B cell (primary cell): ENCODE results near the gene PYCARD. TPM values are rescaled to one million over a fixed set of nuclear protein-coding genes. Genes with fewer than 3 reads are reported as not detected.
"Not testable (repeated sequence)": the region's sequence is repeated elsewhere in the genome, so short reads cannot be mapped to it uniquely, and the experiment has no call there.

Experiments
- ATAC-seq: fragments of 200-7000 bp; cut with Tn5 transposase; one replicate; pipeline ENCODE4 v1.10.0; 2021; ENCODE audit warnings: low read depth, mild to moderate bottlenecking, moderate number of reproducible peaks, moderate library complexity
- CTCF ChIA-PET: fragments of 350-600 bp; sonication (Branson Sonifier 250); formaldehyde crosslinking; loops from one replicate; lab custom pipeline; 2021; ENCODE audit warnings: antibody characterized with exemption, inconsistent platforms; lab: Charles Lee
- POLR2A ChIA-PET: fragments of 350-600 bp; sonication (Branson Sonifier 250); formaldehyde crosslinking; loops from one replicate; lab custom pipeline; 2021; ENCODE audit warnings: antibody characterized with exemption; lab: Charles Lee
- DNase-seq: peaks from one replicate; pipeline ENCODE4 v3.0.0; 2013
- H2AFZ ChIP-seq: 2 replicates; pipeline ENCODE4 v1.6.1; 2012; ENCODE audit warnings: mild to moderate bottlenecking, low read depth, low read length; ENCODE audit not compliant: insufficient read depth, poor library complexity, severe bottlenecking
- H3K27ac ChIP-seq, 2 donors: 1 replicate in 1 of 2; 2 replicates in 1 of 2; pipeline ENCODE4 v1.5.1; 2012 to 2013; ENCODE audit warnings: low read length in 2 of 2, mild to moderate bottlenecking in 2 of 2, moderate library complexity in 1 of 2
- H3K27me3 ChIP-seq, 4 experiments: fragments of 200-600 bp in 1 of 4; sonication (generic) in 1 of 4; replicated peaks in 1 of 4; 1 replicate in 2 of 4; 2 replicates in 2 of 4; pipeline versions ENCODE4 v1.6.1 to v1.7.0; 2013 to 2016; ENCODE audit warnings: low read length in 3 of 4, mild to moderate bottlenecking in 2 of 4, mixed read lengths in 1 of 4, moderate library complexity in 1 of 4; ENCODE audit not compliant: insufficient read depth in 4 of 4, control insufficient read depth in 3 of 4; ENCODE audit errors: control extremely low read depth in 1 of 4
- H3K36me3 ChIP-seq, 2 experiments: replicated peaks in 1 of 2; 1 replicate in 1 of 2; 2 replicates in 1 of 2; pipeline versions ENCODE4 v1.6.1 to v1.7.1; 2013; ENCODE audit warnings: low read length in 1 of 2; ENCODE audit not compliant: insufficient read depth in 2 of 2, control insufficient read depth in 1 of 2; ENCODE audit errors: control extremely low read depth in 1 of 2, extremely low read depth in 1 of 2
- H3K4me1 ChIP-seq, 2 donors: fragments of 200-600 bp in 1 of 2; sonication (generic) in 1 of 2; 1 replicate in 1 of 2; 2 replicates in 1 of 2; pipeline versions ENCODE4 v1.5.1 to v1.6.1; 2013 to 2017; ENCODE audit warnings: low read length in 2 of 2; ENCODE audit not compliant: control insufficient read depth in 2 of 2, insufficient read depth in 2 of 2
- H3K4me2 ChIP-seq: replicated peaks from 2 replicates; pipeline ENCODE3; 2012; ENCODE audit warnings: mild to moderate bottlenecking, low read depth, low read length; ENCODE audit not compliant: poor library complexity, severe bottlenecking
- H3K4me3 ChIP-seq, 5 experiments: fragments of 200-600 bp in 1 of 5; sonication (generic) in 1 of 5; 1 replicate in 3 of 5; 2 replicates in 2 of 5; pipeline versions ENCODE4 v1.5.1 to v1.7.0; 2011 to 2016; ENCODE audit warnings: low read length in 4 of 5, mild to moderate bottlenecking in 4 of 5, low read depth in 2 of 5, control low read depth in 1 of 5, moderate library complexity in 1 of 5; ENCODE audit not compliant: insufficient read depth in 1 of 5; ENCODE audit errors: control extremely low read depth in 1 of 5, extremely low read depth in 1 of 5
- H3K79me2 ChIP-seq: fragments of 200-600 bp; sonication (generic); one replicate; pipeline ENCODE4 v1.6.0; 2016; ENCODE audit warnings: low read length; ENCODE audit not compliant: control insufficient read depth, insufficient read depth
- H3K9ac ChIP-seq: fragments of 200-600 bp; sonication (generic); 2 replicates; pipeline ENCODE4 v1.6.1; 2017; ENCODE audit warnings: mild to moderate bottlenecking, low read length, moderate library complexity
- H3K9me3 ChIP-seq, 3 donors: one replicate each; pipeline versions ENCODE4 v1.6.1 to v1.7.1; 2013; ENCODE audit warnings: low read length in 2 of 3; ENCODE audit not compliant: control insufficient read depth in 2 of 3, insufficient read depth in 1 of 3; ENCODE audit errors: control extremely low read depth in 1 of 3
- H4K20me1 ChIP-seq: 2 replicates; pipeline ENCODE4 v1.6.0; 2012; ENCODE audit warnings: mild to moderate bottlenecking, low read length; ENCODE audit not compliant: insufficient read depth, control insufficient read depth, poor library complexity, severe bottlenecking
- H3K27ac Mint-ChIP-seq: one replicate; pipeline ENCODE4 v1.8.0; 2021; ENCODE audit warnings: mixed read lengths
- H3K27me3 Mint-ChIP-seq: one replicate; pipeline ENCODE4 v1.8.0; 2021; ENCODE audit warnings: mixed read lengths
- H3K4me1 Mint-ChIP-seq: one replicate; pipeline ENCODE4 v1.8.0; 2021; ENCODE audit warnings: mixed read lengths
- H3K4me3 Mint-ChIP-seq: one replicate; pipeline ENCODE4 v1.8.0; 2021; ENCODE audit warnings: mixed read lengths
- H3K9me3 Mint-ChIP-seq: one replicate; pipeline ENCODE4 v1.8.0; 2022; ENCODE audit warnings: mixed read lengths; ENCODE audit not compliant: insufficient read depth
- EZH2 ChIP-seq: IDR thresholded peaks from 2 replicates; pipeline ENCODE4 v1.6.1; 2012; ENCODE audit warnings: borderline replicate concordance, low read depth, mild to moderate bottlenecking, moderate library complexity, low read length; ENCODE audit not compliant: insufficient read depth, poor library complexity, severe bottlenecking
- WGBS: methylation state at CpG from one replicate; pipeline ENCODE4 v1.1.5; 2013; ENCODE audit warnings: missing lambda C conversion rate; ENCODE audit not compliant: insufficient coverage; 5-methylcytosine and 5-hydroxymethylcytosine counted together
- intact Hi-C: fragments of 100-400 bp; cut with micrococcal nuclease; formaldehyde crosslinking; loops from one replicate; pipeline ENCODE4 v1.10.0; 2022
- polyA plus RNA-seq: library from polyadenylated mRNA; depleted of rRNA; stranded (reverse); fragments of >200 nt; gene quantifications from 2 replicates; pipeline ENCODE4 v1.2.3, GENCODE V29; 2012
- total RNA-seq, 2 donors: library from RNA; stranded (reverse); fragments of 120-200 nt in 1 of 2; gene quantifications; 1 replicate in 1 of 2; 2 replicates in 1 of 2; pipeline versions ENCODE4 v1.2.3 to v1.2.4, GENCODE V29; 2013 to 2022
- TF ChIP-seq, protein P1 (sequence below): fragments of 200-600 bp; IDR thresholded peaks from one replicate; pipeline ENCODE4 v1.8.0; 2022; ENCODE audit warnings: antibody characterized with exemption, mild to moderate bottlenecking

The PYCARD gene
- total and polyA plus RNA-seq, 2 donors (not counting 1 experiment from before 2014, with no cell fraction given): 35.7 to 72.0 TPM

DNA sequence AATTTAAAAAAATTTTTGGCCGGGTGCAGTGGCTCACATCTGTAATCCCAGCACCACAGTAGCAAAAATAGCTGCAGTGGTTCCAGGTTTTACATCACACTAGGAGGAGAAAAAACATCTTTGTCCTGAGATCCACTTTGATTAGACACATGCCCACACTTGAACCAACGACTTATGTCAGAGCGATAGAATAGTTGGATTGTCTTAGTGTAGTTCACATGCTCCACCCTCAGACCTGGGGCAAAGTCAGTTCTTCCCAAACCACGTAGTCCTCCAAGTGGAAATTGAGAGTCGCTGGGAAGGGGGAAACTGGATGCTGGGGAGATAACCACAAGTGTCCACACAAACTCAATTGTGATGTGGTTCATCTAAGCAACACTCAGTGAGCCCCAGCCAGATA lies 45.8 kb upstream of the PYCARD start:
- no peaks in the 10 kb centered on the region for H4K20me1 ChIP-seq
- peaks cover 0 to 24% (median 7%) of the 10 kb centered on the region in 4 experiments for H3K27me3 ChIP-seq
- Mint-ChIP-seq H3K27ac (no peak overlapping the region), H3K27me3 (peaks cover 5% of the 10 kb centered on the region), H3K4me3 (no peak overlapping the region), H3K4me1 (peaks cover 21% of the 10 kb centered on the region), H3K9me3 (no peaks in the 10 kb centered on the region)
- H3K4me2 ChIP-seq: no peak overlapping the region
- no peak overlapping the region for H3K27ac ChIP-seq
- no peaks in the 10 kb centered on the region for H3K9me3 ChIP-seq
- no peaks in the 10 kb centered on the region for H3K36me3 ChIP-seq
- 93% methylated on average over 3 of the region's 5 CpGs for WGBS
- ChIA-PET CTCF (no interaction called here), POLR2A (no interaction called here)
- DNase-seq (no peak), ATAC-seq (no peak)
- no peak overlapping the region for H3K9ac ChIP-seq
- H2AFZ ChIP-seq: no peak overlapping the region
- H3K79me2 ChIP-seq: no peaks in the 10 kb centered on the region
- H3K4me1 ChIP-seq: peaks cover 11 to 19% of the 10 kb centered on the region in 2 donors
- TF ChIP-seq EZH2: no peak
- TF ChIP-seq, protein P1, sequence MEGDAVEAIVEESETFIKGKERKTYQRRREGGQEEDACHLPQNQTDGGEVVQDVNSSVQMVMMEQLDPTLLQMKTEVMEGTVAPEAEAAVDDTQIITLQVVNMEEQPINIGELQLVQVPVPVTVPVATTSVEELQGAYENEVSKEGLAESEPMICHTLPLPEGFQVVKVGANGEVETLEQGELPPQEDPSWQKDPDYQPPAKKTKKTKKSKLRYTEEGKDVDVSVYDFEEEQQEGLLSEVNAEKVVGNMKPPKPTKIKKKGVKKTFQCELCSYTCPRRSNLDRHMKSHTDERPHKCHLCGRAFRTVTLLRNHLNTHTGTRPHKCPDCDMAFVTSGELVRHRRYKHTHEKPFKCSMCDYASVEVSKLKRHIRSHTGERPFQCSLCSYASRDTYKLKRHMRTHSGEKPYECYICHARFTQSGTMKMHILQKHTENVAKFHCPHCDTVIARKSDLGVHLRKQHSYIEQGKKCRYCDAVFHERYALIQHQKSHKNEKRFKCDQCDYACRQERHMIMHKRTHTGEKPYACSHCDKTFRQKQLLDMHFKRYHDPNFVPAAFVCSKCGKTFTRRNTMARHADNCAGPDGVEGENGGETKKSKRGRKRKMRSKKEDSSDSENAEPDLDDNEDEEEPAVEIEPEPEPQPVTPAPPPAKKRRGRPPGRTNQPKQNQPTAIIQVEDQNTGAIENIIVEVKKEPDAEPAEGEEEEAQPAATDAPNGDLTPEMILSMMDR: no peak
- intact Hi-C loops: no loop called here
- H3K4me3 ChIP-seq: no peak overlapping the region

DNA sequence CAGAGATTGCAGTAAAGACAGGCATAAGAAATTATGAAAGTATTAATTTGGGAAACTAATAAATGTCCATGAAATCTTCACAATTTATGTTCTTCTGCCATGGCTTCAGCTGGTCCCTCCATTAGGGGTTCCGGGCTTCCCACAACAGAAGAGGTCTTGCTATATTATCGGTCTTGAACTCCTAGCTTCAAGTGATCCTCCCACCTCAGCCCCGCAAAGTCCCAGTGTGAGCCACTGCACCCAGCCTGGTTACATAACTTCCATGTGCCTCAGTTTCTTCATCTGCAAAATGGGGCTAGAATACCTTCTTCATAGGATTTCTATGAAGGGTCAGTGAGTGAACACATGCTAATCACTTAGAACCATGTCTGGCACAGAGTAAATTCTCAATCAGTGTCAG lies 43.7 kb upstream of the PYCARD start:
- no peak overlapping the region for H3K9ac ChIP-seq
- no peak overlapping the region for H3K27ac ChIP-seq
- no peak overlapping the region for H3K4me2 ChIP-seq
- ChIA-PET POLR2A (no interaction called here), CTCF (no interaction called here)
- H3K9me3 ChIP-seq: no peaks in the 10 kb centered on the region
- no peak overlapping the region for H3K4me3 Mint-ChIP-seq
- H3K4me3 ChIP-seq: no peak overlapping the region
- no peaks in the 10 kb centered on the region for H3K27me3 Mint-ChIP-seq
- peaks cover 0 to 19% (median 5%) of the 10 kb centered on the region in 4 experiments for H3K27me3 ChIP-seq
- intact Hi-C loops: no loop called here
- peaks cover 11 to 19% of the 10 kb centered on the region in 2 donors for H3K4me1 ChIP-seq
- H2AFZ ChIP-seq: no peak overlapping the region
- H3K27ac Mint-ChIP-seq: no peak overlapping the region
- no peak for ATAC-seq
- H4K20me1 ChIP-seq: no peaks in the 10 kb centered on the region
- WGBS: 97% methylated on average over 3 of the region's 3 CpGs
- no peaks in the 10 kb centered on the region for H3K36me3 ChIP-seq
- TF ChIP-seq EZH2: no peak
- TF ChIP-seq, protein P1: no peak
- no peaks in the 10 kb centered on the region for H3K79me2 ChIP-seq
- peaks cover 13% of the 10 kb centered on the region for H3K4me1 Mint-ChIP-seq
- no peaks in the 10 kb centered on the region for H3K9me3 Mint-ChIP-seq
- DNase-seq: no peak

DNA sequence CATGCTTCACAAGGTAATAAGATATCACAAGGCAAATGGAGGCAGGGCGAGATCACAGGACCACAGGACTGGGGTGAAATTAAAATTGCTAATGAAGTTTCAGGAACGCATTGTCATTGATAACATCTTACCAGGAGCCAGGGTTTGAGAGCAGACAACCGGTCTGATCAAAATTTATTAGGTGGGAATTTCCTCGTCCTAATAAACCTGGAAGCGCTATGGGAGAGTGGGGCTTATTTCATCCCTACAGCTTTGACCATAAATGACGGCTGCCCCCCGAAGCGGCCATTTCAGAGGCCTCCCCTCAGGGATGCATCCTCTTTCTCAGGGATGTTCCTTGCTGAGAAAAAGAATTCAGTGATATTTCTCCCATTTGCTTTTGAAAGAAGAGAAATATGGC lies 43.0 kb upstream of the PYCARD start:
- ATAC-seq, H3K4me3 ChIP-seq, CTCF ChIA-PET, POLR2A ChIA-PET, H3K4me3 Mint-ChIP-seq, H3K79me2 ChIP-seq, H3K9me3 ChIP-seq, H3K4me2 ChIP-seq, H4K20me1 ChIP-seq, H3K36me3 ChIP-seq, H3K27ac Mint-ChIP-seq, H3K9me3 Mint-ChIP-seq, H3K9ac ChIP-seq, DNase-seq, H3K27me3 Mint-ChIP-seq, H2AFZ ChIP-seq, H3K27ac ChIP-seq: not testable (repeated sequence)
- intact Hi-C loops: loop anchor here (2.0 kb wide), 1 partner anchor 13 kb away; the partner anchor contains the start of gene ITGAM
- peaks cover 13% of the 10 kb centered on the region for H3K4me1 Mint-ChIP-seq
- 92% methylated on average over 4 of the region's 8 CpGs for WGBS
- peaks cover 11 to 19% of the 10 kb centered on the region in 2 donors for H3K4me1 ChIP-seq
- peaks cover 0 to 15% (median 5%) of the 10 kb centered on the region in 4 experiments for H3K27me3 ChIP-seq
